Uterus (tissue), 4 donors: Measurements from ENCODE around the gene CACNA1C. TPM values are rescaled to one million over a fixed set of nuclear protein-coding genes. Genes with fewer than 3 reads are reported as not detected.
A peak's percentile ranks its signal among the peaks of the same experiment; 100 is the strongest.

Source experiments
- DNase-seq, 2 donors: peaks; one replicate each; pipeline ENCODE4 v3.0.0-alpha.2; 2019 to 2020
- H3K27ac ChIP-seq, 2 donors: fragments of 200-600 bp; sonication (generic); 1 replicate in 1 of 2; 2 replicates in 1 of 2; pipeline ENCODE4 v1.5.1; 2016 to 2018
- H3K27me3 ChIP-seq, 2 donors: fragments of 200-600 bp; sonication (generic); one replicate each; pipeline ENCODE4 v1.5.1; 2018 to 2019; ENCODE audit warnings: control low read depth in 1 of 2
- H3K36me3 ChIP-seq, 2 donors: fragments of 200-600 bp; sonication (generic); one replicate each; pipeline ENCODE4 v1.5.1; 2019; ENCODE audit warnings: control low read depth in 1 of 2
- H3K4me1 ChIP-seq, 2 donors: fragments of 200-600 bp; sonication (generic); one replicate each; pipeline ENCODE4 v1.5.1; 2018 to 2019; ENCODE audit warnings: control low read depth in 1 of 2
- H3K4me3 ChIP-seq, 2 donors: fragments of 200-600 bp; sonication (generic); 1 replicate in 1 of 2; 2 replicates in 1 of 2; pipeline ENCODE4 v1.5.1; 2018 to 2019; ENCODE audit warnings: mild to moderate bottlenecking in 1 of 2
- H3K9me3 ChIP-seq, 2 donors: fragments of 200-600 bp; sonication (generic); one replicate each; pipeline ENCODE4 v1.5.1; 2019; ENCODE audit warnings: control low read depth in 1 of 2
- CTCF ChIP-seq, 4 experiments: fragments of 200-600 bp in 2 of 4; fragments of 450-650 bp in 2 of 4; sonication (generic) in 2 of 4; IDR thresholded peaks; one replicate each; pipeline ENCODE4 v1.5.1; 2016 to 2019; ENCODE audit warnings: antibody characterized with exemption in 4 of 4, mild to moderate bottlenecking in 2 of 4, moderate library complexity in 1 of 4
- POLR2A ChIP-seq, 2 donors: fragments of 450-650 bp; IDR thresholded peaks; one replicate each; pipeline ENCODE4 v1.6.1; 2016; ENCODE audit warnings: antibody characterized with exemption in 2 of 2, mild to moderate bottlenecking in 1 of 2, moderate library complexity in 1 of 2
- intact Hi-C: fragments of 100-400 bp; cut with DNase I; formaldehyde crosslinking; loops from one replicate; pipeline ENCODE4 v1.15.1; 2023; ENCODE audit warnings: low total_unique reads
- total RNA-seq, 4 donors: library from RNA; depleted of rRNA in 3 of 4; stranded (reverse); fragments of >200 nt in 3 of 4; gene quantifications; one replicate each; pipeline versions ENCODE4 v1.1.0 to v1.2.4, GENCODE V29; 2014 to 2023
- donor health status: DM: yes; HTN: yes; CAD: no.

CACNA1C gene
- total RNA-seq, 4 donors from 2014 or later, result 15.9 to 121 (median 32.1) TPM

DNA sequence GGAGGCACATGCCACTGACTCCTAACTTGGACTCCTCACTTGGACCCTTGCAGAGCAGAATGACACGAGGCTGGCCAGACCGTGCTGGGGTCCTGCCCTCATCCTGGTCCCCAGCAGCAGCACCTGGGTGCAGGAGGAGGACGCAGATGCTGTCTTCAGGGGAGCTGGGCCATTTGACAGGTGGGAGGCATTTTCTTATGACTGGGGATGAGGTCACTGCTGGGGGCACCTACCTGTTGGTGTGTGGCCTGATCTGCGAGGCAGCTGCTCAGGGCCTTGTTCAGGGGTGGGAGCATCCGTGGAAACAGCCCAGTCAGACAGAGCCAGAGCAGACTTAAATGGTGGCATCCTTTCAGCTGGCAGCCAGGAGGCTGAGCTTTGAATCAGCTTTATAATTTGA is 57.3 kb downstream of the CACNA1C start:
- H3K4me1 ChIP-seq, result no peaks in the 10 kb centered on the region
- DNase-seq, result no peak

GRCh38 chr12:2110849-2111566 is 58.2 kb downstream of the CACNA1C start:
- H3K27me3 ChIP-seq, result no peaks in the 10 kb centered on the region
- DNase-seq, result no peak
- H3K9me3 ChIP-seq, result no peaks in the 10 kb centered on the region
- H3K4me1 ChIP-seq, result no peaks in the 10 kb centered on the region
- no peaks in the 10 kb centered on the region for H3K36me3 ChIP-seq
- H3K27ac ChIP-seq, result peak overlapping the region in 1 of 2 donors; percentile 4
- TF ChIP-seq POLR2A (IDR thresholded peaks at IDR 0.05), result no peak
- no peak for TF ChIP-seq CTCF (IDR thresholded peaks at IDR 0.05)
- intact Hi-C loops, result no loop called here
- H3K4me3 ChIP-seq, result no peak overlapping the region

More for the DNA sequence above, 57.3 kb downstream of the CACNA1C start:
- intact Hi-C loops, result no loop called here
- Histone ChIP-seq H3K4me3 (no peak overlapping the region), H3K27ac (no peak overlapping the region), H3K9me3 (no peaks in the 10 kb centered on the region), H3K27me3 (no peaks in the 10 kb centered on the region), H3K36me3 (no peaks in the 10 kb centered on the region)
- TF ChIP-seq POLR2A (IDR thresholded peaks at IDR 0.05), result no peak
- TF ChIP-seq CTCF (IDR thresholded peaks at IDR 0.05), result no peak

DNA sequence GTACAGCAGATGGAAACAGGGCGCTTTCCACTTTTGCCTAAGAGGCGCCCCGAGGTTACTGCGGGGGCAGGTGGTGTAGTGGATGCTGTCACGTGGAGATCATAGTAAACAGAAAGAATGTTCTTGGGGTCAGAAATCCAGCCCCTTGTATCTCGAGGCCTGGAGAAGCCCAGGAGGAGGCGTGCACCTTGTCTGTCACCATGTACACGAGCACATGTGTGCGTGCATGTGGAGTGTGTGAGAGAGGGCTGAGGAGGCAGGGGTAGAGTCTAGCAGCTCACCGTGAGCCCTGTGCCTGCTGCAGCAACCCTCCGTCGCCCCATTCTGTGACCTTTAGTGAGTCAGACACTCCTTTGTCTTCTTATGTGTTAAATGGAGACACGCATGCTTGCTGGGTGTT is 59.0 kb downstream of the CACNA1C start:
- Histone ChIP-seq H3K4me1 (no peaks in the 10 kb centered on the region), H3K27ac (no peak overlapping the region)

DNA sequence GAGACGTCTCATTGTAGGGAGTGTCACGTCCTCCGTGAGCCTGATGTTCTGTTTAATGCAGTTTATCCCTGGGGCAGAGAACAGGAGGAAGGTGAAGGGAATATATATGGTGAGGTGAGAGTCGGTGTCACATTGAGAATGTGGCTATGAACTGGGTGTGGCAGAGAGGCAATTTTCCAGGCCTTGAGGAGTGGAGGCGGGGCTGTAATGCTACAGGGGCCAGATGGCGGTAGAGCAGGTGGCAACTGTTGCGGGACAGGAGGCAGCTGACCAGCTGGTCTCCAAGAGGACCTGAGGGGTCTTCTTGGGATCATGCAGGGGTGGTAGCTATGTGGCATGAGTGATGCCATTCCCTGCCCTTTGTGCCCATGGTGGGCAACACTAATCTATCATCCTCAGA is 59.6 kb downstream of the CACNA1C start:
- Histone ChIP-seq H3K27me3 (no peaks in the 10 kb centered on the region), H3K4me3 (no peak overlapping the region), H3K9me3 (no peaks in the 10 kb centered on the region), H3K36me3 (no peaks in the 10 kb centered on the region), H3K27ac (no peak overlapping the region), H3K4me1 (no peaks in the 10 kb centered on the region)
- TF ChIP-seq POLR2A (IDR thresholded peaks at IDR 0.05) (no peak), CTCF (IDR thresholded peaks at IDR 0.05) (no peak)
- intact Hi-C loops, result no loop called here
- no peak for DNase-seq

More for the DNA sequence above, 59.0 kb downstream of the CACNA1C start:
- no peaks in the 10 kb centered on the region for H3K27me3 ChIP-seq
- DNase-seq, result no peak
- H3K9me3 ChIP-seq, result no peaks in the 10 kb centered on the region
- intact Hi-C loops, result no loop called here
- TF ChIP-seq POLR2A (IDR thresholded peaks at IDR 0.05), result no peak
- no peak for TF ChIP-seq CTCF (IDR thresholded peaks at IDR 0.05)
- no peaks in the 10 kb centered on the region for H3K36me3 ChIP-seq
- H3K4me3 ChIP-seq, result no peak overlapping the region

GRCh38 chr12:2113119-2113912 is 60.5 kb downstream of the CACNA1C start:
- intact Hi-C loops, result no loop called here
- no peaks in the 10 kb centered on the region for H3K9me3 ChIP-seq
- H3K36me3 ChIP-seq, result no peaks in the 10 kb centered on the region
- H3K4me3 ChIP-seq, result no peak overlapping the region
- TF ChIP-seq POLR2A (IDR thresholded peaks at IDR 0.05) (no peak), CTCF (IDR thresholded peaks at IDR 0.05) (no peak)
- DNase-seq, result no peak
- peaks cover 0 to 5% of the 10 kb centered on the region in 2 donors for H3K4me1 ChIP-seq
- no peaks in the 10 kb centered on the region for H3K27me3 ChIP-seq
- no peak overlapping the region for H3K27ac ChIP-seq
